A673 (cell line): ENCODE results near the gene RFTN1. TPM values are rescaled to one million over a fixed set of nuclear protein-coding genes. Genes with fewer than 3 reads are reported as not detected.

Source experiments
- BruUV-seq: library from RNA; stranded (reverse); fragments of 400-500 nt; replicated peaks from 2 replicates; lab custom pipeline; 2021; lab: Mats Ljungman, UMichigan
- CTCF ChIA-PET: fragments of 300-600 bp; sonication (Branson Sonifier 250); formaldehyde crosslinking; loops from one replicate; lab custom pipeline; 2022; ENCODE audit warnings: antibody characterized with exemption; lab: Charles Lee
- POLR2A ChIA-PET: fragments of 300-600 bp; sonication (Branson Sonifier 250); formaldehyde crosslinking; loops from one replicate; lab custom pipeline; 2022; ENCODE audit warnings: antibody characterized with exemption; ENCODE audit not compliant: low non-redundant PET; lab: Charles Lee
- DNase-seq: peaks from one replicate; pipeline ENCODE4 v3.0.0-alpha.2; 2015; ENCODE audit warnings: low spot score
- H3K27ac ChIP-seq: fragments of 200-600 bp; sonication (generic); 2 replicates; pipeline ENCODE4 v1.5.1; 2016; ENCODE audit warnings: mixed run types, low read depth, mild to moderate bottlenecking, mixed read lengths, antibody characterized with exemption, low read length; ENCODE audit not compliant: poor library complexity, severe bottlenecking
- H3K27me3 ChIP-seq: fragments of 200-600 bp; sonication (generic); replicated peaks from 2 replicates; pipeline ENCODE4 v1.6.1; 2017; ENCODE audit warnings: mixed run types, low read depth, mild to moderate bottlenecking, mixed read lengths, antibody characterized with exemption, low read length; ENCODE audit not compliant: insufficient read depth, poor library complexity
- H3K36me3 ChIP-seq: fragments of 200-600 bp; sonication (generic); 2 replicates; pipeline ENCODE4 v1.6.1; 2016; ENCODE audit warnings: mixed run types, mild to moderate bottlenecking, mixed read lengths, antibody characterized with exemption, low read length; ENCODE audit not compliant: insufficient read depth, poor library complexity, severe bottlenecking
- H3K4me1 ChIP-seq: fragments of 200-600 bp; sonication (generic); 2 replicates; pipeline ENCODE4 v1.6.1; 2017; ENCODE audit warnings: mixed run types, mild to moderate bottlenecking, mixed read lengths, antibody characterized with exemption, low read length; ENCODE audit not compliant: insufficient read depth, poor library complexity, severe bottlenecking
- H3K4me3 ChIP-seq: fragments of 200-600 bp; sonication (generic); 2 replicates; pipeline ENCODE4 v1.5.1; 2016; ENCODE audit warnings: low read depth, mixed run types, mild to moderate bottlenecking, mixed read lengths, low read length; ENCODE audit not compliant: poor library complexity, severe bottlenecking
- H3K9me3 ChIP-seq: fragments of 200-600 bp; sonication (generic); 2 replicates; pipeline ENCODE4 v1.6.1; 2016; ENCODE audit warnings: mixed run types, low read depth, mild to moderate bottlenecking, mixed read lengths, antibody characterized with exemption, low read length; ENCODE audit not compliant: poor library complexity, severe bottlenecking
- CTCF ChIP-seq: fragments of 300-800, 200-600 bp; sonication (generic); conservative IDR thresholded peaks from 2 replicates; pipeline ENCODE4 v1.5.1; 2017; ENCODE audit warnings: low read depth, mild to moderate bottlenecking, antibody characterized with exemption, low read length, moderate library complexity, mixed read lengths
- EZH2 ChIP-seq: fragments of 200-600 bp; sonication (generic); IDR thresholded peaks from 2 replicates; pipeline ENCODE4 v1.6.1; 2017; ENCODE audit warnings: borderline replicate concordance, low read depth, mild to moderate bottlenecking, mixed read lengths, antibody characterized with exemption, low read length; ENCODE audit not compliant: poor library complexity, severe bottlenecking
- intact Hi-C: fragments of 100-400 bp; cut with micrococcal nuclease; formaldehyde crosslinking; loops from one replicate; pipeline ENCODE4 v1.10.0; 2022; ENCODE audit not compliant: unreplicated experiment
- total RNA-seq: library from RNA; stranded (reverse); gene quantifications from 2 replicates; pipeline ENCODE4 v1.2.3, GENCODE V29; 2021

RFTN1 gene
- total RNA-seq, 1 experiment from 2014 or later, result 0.60 TPM

GRCh38 chr3:16286161-16286560 lies 227.3 kb downstream of the RFTN1 start:
- no peak for DNase-seq
- Histone ChIP-seq H3K4me1 (no peaks in the 10 kb centered on the region), H3K4me3 (no peak overlapping the region), H3K27ac (no peak overlapping the region), H3K27me3 (no peaks in the 10 kb centered on the region), H3K36me3 (no peaks in the 10 kb centered on the region), H3K9me3 (no peaks in the 10 kb centered on the region)
- intact Hi-C loops, result no loop called here
- TF ChIP-seq CTCF (no peak), EZH2 (no peak)
- CTCF ChIA-PET, result no interaction called here
- POLR2A ChIA-PET, result no interaction called here
- BruUV-seq, result no TSS peak

- TF ChIP-seq CTCF, result no peak
- TF ChIP-seq EZH2, result no peak
- CTCF ChIA-PET, result no interaction called here
- no TSS peak for BruUV-seq
- no peaks in the 10 kb centered on the region for H3K27me3 ChIP-seq
- H3K27ac ChIP-seq, result no peak overlapping the region
- no peaks in the 10 kb centered on the region for H3K4me1 ChIP-seq
- POLR2A ChIA-PET, result no interaction called here
- H3K9me3 ChIP-seq, result no peaks in the 10 kb centered on the region
- no peak for DNase-seq
- H3K36me3 ChIP-seq, result no peaks in the 10 kb centered on the region
- intact Hi-C loops, result no loop called here
- no peak overlapping the region for H3K4me3 ChIP-seq
Observed at GRCh38 chr3:16284633-16285032, 228.9 kb downstream of the RFTN1 start.

GRCh38 chr3:16280671-16281070 lies 232.8 kb downstream of the RFTN1 start:
- ChIA-PET POLR2A (no interaction called here), CTCF (no interaction called here)
- TF ChIP-seq CTCF, result no peak
- DNase-seq, result no peak
- Histone ChIP-seq H3K9me3 (no peaks in the 10 kb centered on the region), H3K4me3 (no peak overlapping the region), H3K27me3 (no peaks in the 10 kb centered on the region), H3K36me3 (no peaks in the 10 kb centered on the region), H3K4me1 (no peaks in the 10 kb centered on the region), H3K27ac (no peak overlapping the region)
- intact Hi-C loops, result no loop called here
- BruUV-seq, result no TSS peak
